GM18870 (cell line): ENCODE measurements around the gene USP32.
"Not testable (repeated sequence)": the region's sequence is repeated elsewhere in the genome, so short reads cannot be mapped to it uniquely, and the experiment has no call there.

Experiments used
- ATAC-seq: cut with Tn5 transposase; IDR thresholded peaks from one replicate; pipeline ENCODE4 v1.9.1; 2021; ENCODE audit warnings: moderate library complexity; ENCODE audit not compliant: unreplicated experiment

The USP32 gene

GRCh38 chr17:60186372-60186771, 205.6 kb downstream of the USP32 start:
- ATAC-seq = not testable (repeated sequence)

GRCh38 chr17:60180380-60180779, 211.6 kb downstream of the USP32 start:
- ATAC-seq = not testable (repeated sequence)

GRCh38 chr17:60178180-60178579, 213.8 kb downstream of the USP32 start:
- ATAC-seq = not testable (repeated sequence)

DNA sequence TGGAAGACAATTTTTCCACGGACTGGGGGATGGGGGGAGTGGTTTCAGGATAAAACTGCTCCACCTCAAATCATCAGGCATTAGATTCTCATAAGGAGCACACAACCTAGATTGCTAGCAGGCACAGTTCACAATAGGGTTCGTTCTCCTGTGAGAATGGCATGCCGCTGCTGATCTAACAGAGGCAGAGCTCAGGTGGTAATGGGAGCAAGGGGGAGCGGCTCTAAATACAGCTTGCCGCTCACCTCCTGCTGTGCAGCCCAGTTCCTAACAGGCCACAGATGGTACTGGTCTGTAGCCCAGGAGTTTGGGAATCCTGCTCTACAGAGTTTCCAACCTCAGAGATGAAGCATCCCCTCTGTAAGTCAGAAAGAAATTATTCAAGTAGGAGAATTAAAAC, 215.2 kb downstream of the USP32 start:
- ATAC-seq = not testable (repeated sequence)

DNA sequence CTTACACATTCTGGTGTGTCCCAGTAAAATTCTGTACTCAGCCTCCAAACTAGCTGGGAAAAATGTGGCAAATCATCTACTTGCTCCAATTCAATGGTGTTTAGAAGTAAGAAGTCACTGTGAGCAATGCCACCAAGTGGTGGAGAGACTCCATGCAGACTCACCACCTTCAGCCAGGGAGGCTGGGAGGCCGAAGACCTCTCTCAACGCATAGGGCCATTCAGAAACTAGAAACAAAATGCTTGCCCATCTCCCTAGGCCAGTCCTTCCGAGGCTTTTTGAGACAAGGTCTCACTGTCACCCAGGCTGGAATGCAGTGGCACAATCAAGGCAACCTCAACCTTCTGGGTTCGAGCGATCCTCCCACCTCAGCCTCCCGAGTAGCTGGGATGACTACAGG, 217.2 kb downstream of the USP32 start:
- not testable (repeated sequence) for ATAC-seq

GRCh38 chr17:60174035-60174434, 217.9 kb downstream of the USP32 start:
- no peak for ATAC-seq

DNA sequence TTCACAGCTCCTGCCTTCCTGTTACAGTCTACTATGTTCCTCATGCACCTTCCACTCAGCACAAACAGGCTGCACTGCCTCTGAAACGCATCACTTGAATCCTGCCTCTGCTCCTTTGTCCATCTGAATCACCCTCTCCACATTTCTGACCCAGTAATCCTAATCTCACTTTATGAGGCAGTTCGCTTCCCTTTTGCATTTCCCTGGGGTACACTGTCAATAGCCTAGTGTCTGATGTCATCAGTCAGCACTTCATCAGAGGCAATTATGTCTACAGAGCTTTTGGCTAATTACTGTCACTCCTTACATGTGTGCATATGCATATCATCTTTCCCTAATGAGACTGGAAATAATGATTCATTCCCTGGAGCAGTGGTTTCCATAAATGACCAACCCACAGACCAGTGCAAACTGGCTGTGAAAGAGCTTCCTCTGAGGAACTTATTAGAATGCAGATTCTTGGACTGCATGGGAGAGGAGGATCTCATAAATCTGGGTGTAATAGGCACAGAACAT, 218.6 kb downstream of the USP32 start:
- ATAC-seq = no peak

- ATAC-seq = no peak
These were observed 220.2 kb downstream of the USP32 start for GRCh38 chr17:60171753-60172079.

GRCh38 chr17:60170835-60171752, 220.8 kb downstream of the USP32 start:
- no peak for ATAC-seq

- ATAC-seq = no peak
These were observed 221.8 kb downstream of the USP32 start for GRCh38 chr17:60169921-60170817.

GRCh38 chr17:60168654-60169053, 223.3 kb downstream of the USP32 start:
- ATAC-seq = no peak

DNA sequence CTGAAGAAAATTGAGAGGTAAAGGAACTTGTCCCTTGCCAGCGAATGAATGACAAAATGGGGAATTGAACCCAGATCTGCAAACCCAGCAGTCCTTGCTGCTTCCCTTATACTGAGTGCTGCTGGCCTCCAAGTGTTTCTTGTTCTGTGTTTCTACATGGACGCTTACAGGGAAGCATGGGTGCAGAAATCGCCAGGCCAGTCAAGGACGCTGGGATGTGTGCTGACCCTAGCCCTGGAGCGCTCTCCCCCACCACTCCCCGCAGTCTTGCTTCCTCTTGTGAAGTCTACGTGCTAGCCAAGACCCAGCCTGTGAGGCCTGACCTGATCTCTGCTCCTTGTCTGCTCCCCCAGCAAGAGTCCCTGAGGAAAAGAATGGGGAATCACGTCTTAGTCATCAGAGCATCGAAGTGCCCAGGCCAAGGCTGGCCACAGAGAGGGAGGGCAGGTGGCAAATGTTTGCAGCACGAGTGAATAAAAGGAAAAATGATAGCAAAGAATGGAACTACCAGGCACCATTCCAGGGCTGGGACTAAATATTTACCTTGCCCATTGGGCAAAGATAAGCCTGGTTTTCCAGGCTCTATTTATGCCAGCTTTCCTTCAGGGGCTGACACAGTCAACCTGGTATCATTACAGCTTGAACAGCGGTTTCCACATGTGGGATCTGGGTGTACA, 224.7 kb downstream of the USP32 start:
- ATAC-seq = no peak

DNA sequence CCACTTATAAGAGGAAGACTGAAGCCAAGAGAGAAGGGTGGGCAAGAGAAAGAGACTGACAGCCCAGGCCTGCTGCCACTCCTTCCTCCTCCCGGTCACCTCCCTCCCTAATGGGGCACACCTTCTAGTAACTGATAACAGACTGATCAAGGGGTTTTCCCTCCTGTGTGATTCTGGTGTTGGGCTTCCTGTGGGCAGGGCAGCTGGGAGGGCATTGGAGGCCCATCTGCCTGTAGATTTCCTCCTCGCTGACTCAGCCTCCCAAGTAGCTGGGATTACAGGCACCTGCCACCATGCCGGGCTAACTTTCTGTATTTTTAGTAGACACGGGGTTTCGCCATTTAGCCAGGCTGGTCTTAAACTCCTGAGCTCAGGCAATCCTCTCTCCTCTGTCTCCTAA, 226.0 kb downstream of the USP32 start:
- no peak for ATAC-seq

DNA sequence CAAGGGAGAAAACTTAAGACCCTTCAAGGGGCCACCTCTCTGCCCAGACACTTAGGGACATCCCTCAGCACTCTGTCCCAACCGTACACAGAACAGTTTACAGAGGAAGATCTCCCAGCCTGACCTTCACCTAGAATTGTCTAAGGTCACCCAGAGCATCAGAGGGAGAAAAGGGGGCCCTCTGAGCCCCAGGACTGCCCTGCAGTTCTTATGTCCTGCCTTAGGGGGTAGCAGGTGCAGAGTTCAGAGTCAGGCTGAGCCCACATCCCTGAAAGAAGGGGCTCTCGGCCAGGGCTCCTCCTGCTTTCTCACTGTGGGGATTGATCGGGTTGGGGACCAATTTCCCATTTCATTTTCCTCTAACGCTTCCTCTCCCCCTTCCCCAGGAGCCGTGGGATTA, 226.7 kb downstream of the USP32 start:
- no peak for ATAC-seq

DNA sequence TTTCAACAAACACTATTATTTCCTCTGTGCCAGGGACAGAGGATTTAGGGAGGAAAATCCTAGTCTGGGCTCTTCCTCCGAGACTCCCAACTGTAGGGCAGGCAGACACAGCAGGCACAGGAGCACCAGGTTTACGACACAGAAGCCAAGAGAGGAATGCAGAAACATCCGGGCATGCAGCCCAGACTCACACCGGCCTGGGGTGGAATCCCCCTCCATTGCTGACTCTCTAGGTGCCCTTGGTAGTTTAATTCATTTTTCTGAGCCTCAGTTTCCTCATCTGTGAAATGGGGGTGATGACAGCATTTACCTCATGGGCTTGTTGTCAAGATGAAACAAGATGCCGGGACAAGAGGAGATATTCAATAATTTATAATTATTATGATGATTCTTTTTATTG, 227.2 kb downstream of the USP32 start:
- no peak for ATAC-seq

- ATAC-seq = no peak
These were observed 227.8 kb downstream of the USP32 start for GRCh38 chr17:60164164-60164563.

DNA sequence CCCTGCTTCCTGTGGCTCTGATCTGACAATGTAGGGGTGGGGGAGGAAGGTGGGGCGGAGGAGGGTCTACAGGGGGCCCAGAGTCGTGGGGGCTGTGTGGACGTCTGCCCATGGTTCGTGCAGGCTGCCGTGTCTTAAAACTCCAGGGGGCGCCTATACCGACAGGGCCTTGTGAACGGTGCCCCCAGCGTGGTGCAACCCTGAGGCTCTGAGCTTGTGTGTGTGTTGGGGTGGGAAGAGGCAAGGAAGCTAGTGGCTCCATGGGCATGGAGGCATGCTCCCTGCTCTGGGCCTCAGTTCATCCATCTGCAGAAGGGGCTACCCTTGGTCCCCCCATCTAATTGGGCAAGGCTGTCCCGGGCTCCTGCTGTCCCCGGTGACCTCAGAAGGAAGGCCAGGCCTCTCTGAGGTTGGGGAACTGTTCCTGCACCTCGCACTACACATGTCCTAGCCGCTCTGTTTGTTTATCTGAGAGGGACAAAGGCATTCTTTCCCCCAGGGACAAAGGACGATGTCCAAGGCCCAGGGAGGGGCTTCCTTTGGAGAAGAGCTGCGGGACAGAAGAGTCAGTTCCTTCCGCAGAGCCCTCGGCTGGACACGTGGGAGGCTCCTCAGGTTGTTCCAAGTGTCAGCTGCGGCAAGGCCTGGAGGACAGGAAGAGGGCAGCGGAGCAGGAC, 228.7 kb downstream of the USP32 start:
- ATAC-seq = no peak

DNA sequence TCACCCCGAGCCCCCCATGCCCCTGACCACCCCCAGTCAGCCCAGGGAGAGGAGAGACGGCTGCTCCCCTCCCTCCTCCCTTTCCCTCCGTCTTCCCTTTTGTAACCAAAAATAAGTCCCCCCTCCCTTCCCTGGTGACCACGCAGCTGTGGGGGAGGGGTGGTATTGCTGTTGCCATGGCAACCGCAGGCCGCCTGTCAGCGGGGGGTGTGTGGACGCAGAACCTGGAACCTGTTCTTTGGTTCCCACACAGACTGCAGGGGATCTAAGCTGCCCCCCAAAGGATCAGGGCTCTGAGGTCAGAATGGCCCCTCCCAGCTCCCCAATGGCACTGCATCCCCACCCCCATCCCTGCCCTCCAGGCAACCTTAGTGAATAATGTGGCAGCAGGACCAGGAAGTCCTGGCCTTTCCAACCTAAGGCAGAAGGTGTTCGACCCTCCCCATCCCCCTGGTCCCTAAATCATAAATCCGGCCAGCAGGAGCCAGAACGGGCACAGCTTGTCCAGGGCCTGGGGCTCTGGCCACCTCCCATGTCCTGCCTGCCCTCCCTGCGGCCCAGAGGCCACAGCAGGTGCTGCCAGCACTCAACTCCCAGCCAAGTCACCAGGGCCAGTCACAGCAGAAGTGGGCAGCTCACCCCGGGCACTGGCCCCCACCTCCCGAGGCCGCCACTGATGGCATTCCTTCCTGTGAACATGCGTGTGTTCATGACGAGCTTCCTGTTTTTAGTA, 230.2 kb downstream of the USP32 start:
- no peak for ATAC-seq

DNA sequence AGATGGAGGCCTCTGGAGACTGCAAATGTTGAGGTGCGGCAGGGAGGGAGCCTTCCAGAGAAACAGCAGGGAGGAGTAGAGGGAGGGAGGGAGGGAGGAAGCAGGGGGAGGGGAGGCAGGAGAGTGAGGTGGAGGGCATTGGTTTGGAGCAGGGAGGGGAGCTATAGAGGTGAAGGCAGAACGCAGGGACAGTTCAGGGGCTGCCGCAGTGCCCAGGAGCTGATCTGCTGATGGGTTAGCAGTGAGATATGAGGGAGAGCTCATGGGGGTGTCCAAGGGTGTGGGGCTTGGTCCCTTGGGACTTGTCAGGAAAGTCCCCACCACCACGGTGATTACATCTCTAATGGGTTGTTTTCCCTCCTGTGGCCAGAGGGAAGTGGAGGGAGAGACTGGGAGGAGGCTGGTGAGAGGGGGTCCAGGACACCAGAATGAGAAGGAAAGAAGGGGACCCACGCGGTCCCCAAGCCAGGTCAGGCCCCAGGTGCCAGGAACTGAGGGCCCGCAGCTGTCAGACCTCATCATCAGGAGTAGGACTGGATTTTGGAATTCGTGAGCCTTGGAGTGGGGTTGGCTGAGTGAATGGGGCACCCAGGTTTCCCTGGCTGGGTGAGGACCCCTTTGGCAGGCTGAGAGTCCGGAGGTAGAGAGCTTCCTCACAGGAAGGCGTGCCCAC, 231.0 kb downstream of the USP32 start:
- no peak for ATAC-seq
